HG02970 (cell line): ENCODE data around the gene PLD6.
"Not testable (repeated sequence)": the region's sequence is repeated elsewhere in the genome, so short reads cannot be mapped to it uniquely, and the experiment has no call there.

Experiments used
- ATAC-seq: cut with Tn5 transposase; IDR thresholded peaks from one replicate; pipeline ENCODE4 v1.9.1; 2021; ENCODE audit warnings: mild to moderate bottlenecking, moderate library complexity, moderate number of reproducible peaks; ENCODE audit not compliant: unreplicated experiment, low FRiP score

The PLD6 gene

GRCh38 chr17:17206124-17206912 is at the start of gene PLD6:
TSS of gene PLD6 (minus strand) at chr17:17206333. CDS start at chr17:17206286, 47 bp downstream.
- no peak for ATAC-seq

GRCh38 chr17:17255689-17256088 is 49.6 kb upstream of the PLD6 start:
- not testable (repeated sequence) for ATAC-seq

GRCh38 chr17:17254036-17254435 is 47.9 kb upstream of the PLD6 start:
- no peak for ATAC-seq

GRCh38 chr17:17253406-17253805 is 47.3 kb upstream of the PLD6 start:
- ATAC-seq, result no peak

- ATAC-seq, result no peak
Measured at GRCh38 chr17:17252149-17252661, 46.1 kb upstream of the PLD6 start.

GRCh38 chr17:17246879-17247278 is 40.7 kb upstream of the PLD6 start:
- no peak for ATAC-seq

GRCh38 chr17:17243163-17243562 is 37.0 kb upstream of the PLD6 start:
- ATAC-seq, result no peak

- no peak for ATAC-seq
Measured at GRCh38 chr17:17242246-17242645, 36.1 kb upstream of the PLD6 start.

- ATAC-seq, result no peak
Measured at GRCh38 chr17:17241656-17242055, 35.5 kb upstream of the PLD6 start.

- no peak for ATAC-seq
Measured at GRCh38 chr17:17239832-17240231, 33.7 kb upstream of the PLD6 start.

GRCh38 chr17:17237026-17237799 is 31.1 kb upstream of the PLD6 start, which contains the start of gene FLCN:
TSS of gene FLCN (minus strand) at chr17:17237168. CDS start at chr17:17228137, 9,031 bp downstream.
- ATAC-seq, result peak; percentile 79

- peak; percentile 26 for ATAC-seq
Measured at GRCh38 chr17:17236295-17237025, 30.3 kb upstream of the PLD6 start.

GRCh38 chr17:17235212-17236174 is 29.4 kb upstream of the PLD6 start:
- no peak for ATAC-seq

- ATAC-seq, result no peak
Measured at GRCh38 chr17:17232303-17232621, 26.1 kb upstream of the PLD6 start.

- ATAC-seq, result no peak
Measured at GRCh38 chr17:17231621-17232302, 25.6 kb upstream of the PLD6 start.

GRCh38 chr17:17229416-17230384 is 23.6 kb upstream of the PLD6 start:
- ATAC-seq, result no peak

GRCh38 chr17:17228521-17229279 is 22.6 kb upstream of the PLD6 start:
- no peak for ATAC-seq
